ENCODE data around the gene GSTM3. TPM values are rescaled to one million over a fixed set of nuclear protein-coding genes. Genes with fewer than 3 reads are reported as not detected.
"Not testable (repeated sequence)": the region's sequence is repeated elsewhere in the genome, so short reads cannot be mapped to it uniquely, and the experiment has no call there.

The GSTM3 gene
- total and polyA plus RNA-seq, 2 experiments from 2014 or later = 297 to 962 TPM

DNA sequence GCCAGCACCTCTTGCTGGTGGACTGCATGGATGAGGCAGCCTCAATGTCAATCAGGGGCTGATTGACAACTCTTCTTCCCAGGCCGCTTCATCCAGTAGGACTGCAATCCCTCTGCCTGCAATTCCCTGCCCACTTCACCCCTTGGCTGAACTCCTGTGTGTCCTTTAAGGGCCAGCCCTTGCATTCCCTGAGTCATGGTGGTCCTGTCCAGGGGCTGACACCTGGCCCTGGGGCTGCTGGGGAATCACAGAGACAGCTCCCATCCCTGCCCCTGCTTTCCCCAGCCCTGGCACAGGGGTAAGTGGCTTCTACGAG is 27.5 kb upstream of the GSTM3 start:
- TF ChIP-seq EZH2phosphoT487 (IDR thresholded peaks at IDR 0.05; ENCODE audit: low read depth, severe bottlenecking, unreplicated experiment) (no peak), EZH2 (IDR thresholded peaks at IDR 0.05; ENCODE audit: borderline replicate concordance) (no peak)
- TF ChIP-seq, protein P1, sequence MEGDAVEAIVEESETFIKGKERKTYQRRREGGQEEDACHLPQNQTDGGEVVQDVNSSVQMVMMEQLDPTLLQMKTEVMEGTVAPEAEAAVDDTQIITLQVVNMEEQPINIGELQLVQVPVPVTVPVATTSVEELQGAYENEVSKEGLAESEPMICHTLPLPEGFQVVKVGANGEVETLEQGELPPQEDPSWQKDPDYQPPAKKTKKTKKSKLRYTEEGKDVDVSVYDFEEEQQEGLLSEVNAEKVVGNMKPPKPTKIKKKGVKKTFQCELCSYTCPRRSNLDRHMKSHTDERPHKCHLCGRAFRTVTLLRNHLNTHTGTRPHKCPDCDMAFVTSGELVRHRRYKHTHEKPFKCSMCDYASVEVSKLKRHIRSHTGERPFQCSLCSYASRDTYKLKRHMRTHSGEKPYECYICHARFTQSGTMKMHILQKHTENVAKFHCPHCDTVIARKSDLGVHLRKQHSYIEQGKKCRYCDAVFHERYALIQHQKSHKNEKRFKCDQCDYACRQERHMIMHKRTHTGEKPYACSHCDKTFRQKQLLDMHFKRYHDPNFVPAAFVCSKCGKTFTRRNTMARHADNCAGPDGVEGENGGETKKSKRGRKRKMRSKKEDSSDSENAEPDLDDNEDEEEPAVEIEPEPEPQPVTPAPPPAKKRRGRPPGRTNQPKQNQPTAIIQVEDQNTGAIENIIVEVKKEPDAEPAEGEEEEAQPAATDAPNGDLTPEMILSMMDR (IDR thresholded peaks at IDR 0.05; ENCODE audit: poor library complexity) = no peak
- H3K9me2 ChIP-seq (replicated peaks; ENCODE audit: insufficient read depth) = no peaks in the 10 kb centered on the region
- no peaks in the 10 kb centered on the region for H3K36me3 ChIP-seq (replicated peaks; ENCODE audit: insufficient read depth, low read depth)
- H4K20me1 ChIP-seq (ENCODE audit: insufficient read depth, poor library complexity, severe bottlenecking) = no peaks in the 10 kb centered on the region
- H3K4me2 ChIP-seq = no peak overlapping the region
- H3K9me3 ChIP-seq (ENCODE audit: low read depth) = no peaks in the 10 kb centered on the region
- no peaks in the 10 kb centered on the region for H3K27me3 ChIP-seq
- H2AFZ ChIP-seq = no peak overlapping the region
- H3K27ac ChIP-seq = peak overlapping the region; percentile 99
- H3K4me3 ChIP-seq = no peak overlapping the region
- DNase-seq (ENCODE audit: low spot score) = no peak
- WGBS (ENCODE audit: low lambda C conversion rate, missing lambda C conversion rate) = 91% methylated on average over 2 of the region's 2 CpGs
- peaks cover 7% of the 10 kb centered on the region for H3K79me2 ChIP-seq
- H3K4me1 ChIP-seq (ENCODE audit: insufficient read depth) = peaks cover 35% of the 10 kb centered on the region

- no peak overlapping the region for H3K4me2 ChIP-seq
- H3K27ac ChIP-seq = peak overlapping the region; percentile 99
- no peak overlapping the region for H3K4me3 ChIP-seq
- peaks cover 10% of the 10 kb centered on the region for H3K79me2 ChIP-seq
- TF ChIP-seq EZH2 (IDR thresholded peaks at IDR 0.05; ENCODE audit: borderline replicate concordance) = no peak
- no peak for TF ChIP-seq EZH2phosphoT487 (IDR thresholded peaks at IDR 0.05; ENCODE audit: low read depth, severe bottlenecking, unreplicated experiment)
- TF ChIP-seq, protein P1 (IDR thresholded peaks at IDR 0.05; ENCODE audit: poor library complexity) = no peak
- H3K4me1 ChIP-seq (ENCODE audit: insufficient read depth) = peaks cover 38% of the 10 kb centered on the region
- H3K9me2 ChIP-seq (replicated peaks; ENCODE audit: insufficient read depth) = no peaks in the 10 kb centered on the region
- no peaks in the 10 kb centered on the region for H4K20me1 ChIP-seq (ENCODE audit: insufficient read depth, poor library complexity, severe bottlenecking)
- DNase-seq (ENCODE audit: low spot score) = no peak
- no peaks in the 10 kb centered on the region for H3K27me3 ChIP-seq
- no peak overlapping the region for H2AFZ ChIP-seq
- 95% methylated on average over 10 of the region's 10 CpGs for WGBS (ENCODE audit: low lambda C conversion rate, missing lambda C conversion rate)
- no peaks in the 10 kb centered on the region for H3K9me3 ChIP-seq (ENCODE audit: low read depth)
- H3K36me3 ChIP-seq (replicated peaks; ENCODE audit: insufficient read depth, low read depth) = no peaks in the 10 kb centered on the region
Observed at GRCh38 chr1:109767637-109768334, 26.9 kb upstream of the GSTM3 start.

GRCh38 chr1:109766991-109767636 is 26.3 kb upstream of the GSTM3 start:
- DNase-seq (ENCODE audit: low spot score); H3K9me3 ChIP-seq (ENCODE audit: low read depth); H4K20me1 ChIP-seq (ENCODE audit: insufficient read depth, poor library complexity, severe bottlenecking); H3K27me3 ChIP-seq; H3K36me3 ChIP-seq (replicated peaks; ENCODE audit: insufficient read depth, low read depth); H3K9me2 ChIP-seq (replicated peaks; ENCODE audit: insufficient read depth); H3K4me3 ChIP-seq; H2AFZ ChIP-seq: not testable (repeated sequence)
- WGBS (ENCODE audit: low lambda C conversion rate, missing lambda C conversion rate) = 73% methylated on average over 17 of the region's 17 CpGs
- Histone ChIP-seq H3K79me2 (peaks cover 16% of the 10 kb centered on the region), H3K4me1 (ENCODE audit: insufficient read depth) (peaks cover 42% of the 10 kb centered on the region), H3K27ac (peak overlapping the region; percentile 99), H3K4me2 (peak overlapping the region; percentile 27)

DNA sequence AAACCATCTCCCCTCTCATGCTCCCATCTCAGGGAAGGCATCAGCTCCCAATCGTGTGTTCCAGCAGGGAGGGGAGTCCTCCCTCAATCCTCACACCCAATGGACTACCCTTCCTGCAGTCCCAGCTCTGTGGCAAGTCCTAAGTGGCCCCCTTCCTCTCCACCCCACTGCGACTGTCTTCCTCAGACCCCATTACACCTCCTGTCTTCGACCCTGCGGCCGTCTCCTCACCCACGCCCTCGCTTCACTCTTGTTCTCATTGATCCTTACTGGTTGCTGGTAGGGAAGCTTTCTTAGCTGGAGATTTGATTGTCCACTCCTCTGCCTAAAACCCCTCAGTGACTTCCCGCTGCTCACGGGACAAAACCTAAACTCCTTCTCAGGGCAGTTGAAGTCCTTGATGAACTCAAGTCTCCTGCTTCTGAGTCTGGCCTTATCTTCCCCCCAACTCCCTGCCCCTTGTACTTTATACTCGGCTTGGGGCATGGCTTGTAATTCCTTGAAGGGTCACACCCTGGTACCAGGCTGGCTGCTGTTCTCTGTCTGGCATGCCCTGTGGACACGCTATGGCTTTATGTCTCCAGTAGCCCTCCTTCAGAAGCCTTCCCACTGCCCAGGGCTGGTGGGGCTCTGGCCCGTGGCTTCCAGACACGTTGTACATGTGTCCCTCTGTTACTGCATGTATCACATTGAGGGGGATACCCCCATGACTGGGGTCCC is 25.2 kb upstream of the GSTM3 start:
- Histone ChIP-seq H3K9me2 (replicated peaks; ENCODE audit: insufficient read depth) (no peaks in the 10 kb centered on the region), H3K9me3 (ENCODE audit: low read depth) (no peaks in the 10 kb centered on the region), H2AFZ (no peak overlapping the region), H3K79me2 (peaks cover 16% of the 10 kb centered on the region), H3K27me3 (no peaks in the 10 kb centered on the region), H3K4me1 (ENCODE audit: insufficient read depth) (peaks cover 47% of the 10 kb centered on the region), H3K4me3 (no peak overlapping the region), H3K4me2 (no peak overlapping the region), H3K36me3 (replicated peaks; ENCODE audit: insufficient read depth, low read depth) (no peaks in the 10 kb centered on the region), H4K20me1 (ENCODE audit: insufficient read depth, poor library complexity, severe bottlenecking) (no peaks in the 10 kb centered on the region), H3K27ac (peak overlapping the region; percentile 99)
- 73% methylated on average over 13 of the region's 13 CpGs for WGBS (ENCODE audit: low lambda C conversion rate, missing lambda C conversion rate)
- DNase-seq (ENCODE audit: low spot score) = peak; percentile 44
- TF ChIP-seq, protein P1 (IDR thresholded peaks at IDR 0.05; ENCODE audit: poor library complexity) = no peak
- TF ChIP-seq EZH2 (IDR thresholded peaks at IDR 0.05; ENCODE audit: borderline replicate concordance) = no peak
- TF ChIP-seq EZH2phosphoT487 (IDR thresholded peaks at IDR 0.05; ENCODE audit: low read depth, severe bottlenecking, unreplicated experiment) = no peak
